ENCODE results near the gene TVP23C.
A peak's percentile ranks its signal among the peaks of the same experiment; 100 is the strongest.

The TVP23C gene

GRCh38 chr17:15494821-15495220 is 68.5 kb downstream of the TVP23C start:
- Histone ChIP-seq H3K4me2 (ENCODE audit: low read length) (no peak overlapping the region), H2AFZ (ENCODE audit: insufficient read depth, low read length, poor library complexity) (no peak overlapping the region), H3K79me2 (ENCODE audit: control insufficient read depth, insufficient read depth, low read length, poor library complexity) (no peaks in the 10 kb centered on the region), H3K18ac (ENCODE audit: low read length) (no peak overlapping the region), H2AK5ac (ENCODE audit: low read length) (no peak overlapping the region), H3K9ac (ENCODE audit: low read length) (no peak overlapping the region), H3K9me3 (ENCODE audit: insufficient read depth, low read depth, low read length) (no peaks in the 10 kb centered on the region), H3K27me3 (ENCODE audit: insufficient read depth, low read length) (no peaks in the 10 kb centered on the region), H3K4ac (ENCODE audit: low read depth, low read length) (no peak overlapping the region), H2BK5ac (ENCODE audit: low read depth, low read length, poor library complexity) (no peak overlapping the region), H3K14ac (ENCODE audit: low read length) (no peak overlapping the region), H2BK120ac (ENCODE audit: insufficient read depth, low read length, poor library complexity) (no peak overlapping the region), H4K12ac (ENCODE audit: low read depth, low read length) (no peak overlapping the region), H3K4me1 (ENCODE audit: control insufficient read depth in 1 of 2, insufficient read depth in 2 of 2, low read length in 2 of 2) (peaks cover 9 to 11% of the 10 kb centered on the region in 2 experiments), H2BK12ac (ENCODE audit: low read length) (no peak overlapping the region), H4K91ac (ENCODE audit: low read depth, low read length) (no peak overlapping the region), H4K8ac (ENCODE audit: low read depth, low read length) (no peak overlapping the region), H3K4me3 (ENCODE audit: low read depth, low read length) (no peak overlapping the region), H3K27ac (ENCODE audit: low read depth, low read length) (no peak overlapping the region), H3K23ac (ENCODE audit: low read length) (no peak overlapping the region), H3K79me1 (ENCODE audit: low read length) (peaks cover 7% of the 10 kb centered on the region), H3K36me3 (ENCODE audit: control insufficient read depth in 1 of 2, insufficient read depth in 2 of 2, low read length in 2 of 2) (peaks cover 16 to 17% of the 10 kb centered on the region in 2 experiments)
- no peak for DNase-seq

GRCh38 chr17:15493693-15494035 is 69.6 kb downstream of the TVP23C start:
- H4K8ac ChIP-seq (ENCODE audit: low read depth, low read length), result no peak overlapping the region
- H3K4ac ChIP-seq (ENCODE audit: low read depth, low read length), result no peak overlapping the region
- H3K14ac ChIP-seq (ENCODE audit: low read length), result no peak overlapping the region
- H3K18ac ChIP-seq (ENCODE audit: low read length), result no peak overlapping the region
- H3K9me3 ChIP-seq (ENCODE audit: insufficient read depth, low read depth, low read length), result no peaks in the 10 kb centered on the region
- no peak overlapping the region for H3K9ac ChIP-seq (ENCODE audit: low read length)
- no peak overlapping the region for H4K12ac ChIP-seq (ENCODE audit: low read depth, low read length)
- H3K23ac ChIP-seq (ENCODE audit: low read length), result no peak overlapping the region
- no peak for DNase-seq
- no peak overlapping the region for H3K4me3 ChIP-seq (ENCODE audit: low read depth, low read length)
- H2BK12ac ChIP-seq (ENCODE audit: low read length), result no peak overlapping the region
- no peak overlapping the region for H4K91ac ChIP-seq (ENCODE audit: low read depth, low read length)
- H3K79me1 ChIP-seq (ENCODE audit: low read length), result peaks cover 7% of the 10 kb centered on the region
- H3K27me3 ChIP-seq (ENCODE audit: insufficient read depth, low read length), result no peaks in the 10 kb centered on the region
- no peak overlapping the region for H2BK120ac ChIP-seq (ENCODE audit: insufficient read depth, low read length, poor library complexity)
- no peak overlapping the region for H3K27ac ChIP-seq (ENCODE audit: low read depth, low read length)
- no peaks in the 10 kb centered on the region for H3K79me2 ChIP-seq (ENCODE audit: control insufficient read depth, insufficient read depth, low read length, poor library complexity)
- H2BK5ac ChIP-seq (ENCODE audit: low read depth, low read length, poor library complexity), result no peak overlapping the region
- peaks cover 6 to 8% of the 10 kb centered on the region in 2 experiments for H3K36me3 ChIP-seq (ENCODE audit: control insufficient read depth in 1 of 2, insufficient read depth in 2 of 2, low read length in 2 of 2)
- no peak overlapping the region for H2AK5ac ChIP-seq (ENCODE audit: low read length)
- H3K4me1 ChIP-seq (ENCODE audit: control insufficient read depth in 1 of 2, insufficient read depth in 2 of 2, low read length in 2 of 2), result peaks cover 9 to 11% of the 10 kb centered on the region in 2 experiments
- no peak overlapping the region for H2AFZ ChIP-seq (ENCODE audit: insufficient read depth, low read length, poor library complexity)
- no CpG with 5 or more reads among the region's 1 CpG for WGBS (ENCODE audit: extremely low coverage, insufficient coverage, insufficient read length)
- H3K4me2 ChIP-seq (ENCODE audit: low read length), result no peak overlapping the region

DNA sequence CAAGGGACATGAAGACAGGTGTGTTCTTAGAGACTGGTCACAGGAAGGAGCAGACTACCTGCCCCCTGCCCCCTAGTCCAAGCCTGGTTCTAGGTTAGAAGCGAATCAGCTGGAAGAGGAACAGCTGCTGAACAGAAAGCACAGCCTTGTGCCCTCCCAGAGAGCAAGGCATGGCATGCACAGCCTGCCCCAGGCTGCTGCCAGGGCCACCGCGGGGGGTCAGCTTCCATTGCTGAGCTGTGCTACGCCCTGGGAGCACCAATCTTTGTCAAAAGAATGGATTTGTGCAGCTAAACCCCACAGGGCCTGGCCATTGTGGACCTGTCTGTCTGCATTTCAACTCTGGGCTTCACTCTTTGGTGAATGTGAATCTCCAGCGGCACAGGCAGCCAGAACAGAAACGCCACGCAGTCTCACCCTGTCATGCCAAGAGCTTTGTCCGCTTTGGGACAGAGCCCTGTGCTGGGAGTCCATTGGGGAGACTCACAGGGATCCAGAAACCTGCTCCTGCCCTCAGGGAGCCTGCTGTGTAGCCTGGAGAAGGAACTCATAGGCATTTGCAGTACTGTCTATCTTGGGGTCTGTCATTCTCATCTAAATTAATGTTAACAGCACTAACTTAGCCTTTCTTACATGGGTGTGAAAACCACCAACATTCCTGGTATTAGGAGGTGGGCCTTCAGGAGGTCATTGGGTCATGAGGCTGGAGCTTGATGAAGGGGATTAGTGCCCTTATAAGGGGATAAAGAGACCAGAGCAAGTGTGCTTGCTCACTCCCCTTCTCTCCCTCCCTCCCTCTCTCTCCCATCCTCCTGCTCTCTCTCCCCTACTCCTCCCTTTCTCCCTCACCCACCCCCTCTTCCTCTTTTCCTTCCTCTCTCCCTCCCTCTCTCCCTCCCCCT is 70.2 kb downstream of the TVP23C start:
- peaks cover 6 to 9% of the 10 kb centered on the region in 2 experiments for H3K36me3 ChIP-seq (ENCODE audit: control insufficient read depth in 1 of 2, insufficient read depth in 2 of 2, low read length in 2 of 2)
- H3K23ac ChIP-seq (ENCODE audit: low read length), result no peak overlapping the region
- no peak overlapping the region for H2BK5ac ChIP-seq (ENCODE audit: low read depth, low read length, poor library complexity)
- H2BK120ac ChIP-seq (ENCODE audit: insufficient read depth, low read length, poor library complexity), result no peak overlapping the region
- no peak overlapping the region for H4K12ac ChIP-seq (ENCODE audit: low read depth, low read length)
- no peak overlapping the region for H3K4ac ChIP-seq (ENCODE audit: low read depth, low read length)
- no peak overlapping the region for H2AK5ac ChIP-seq (ENCODE audit: low read length)
- no peaks in the 10 kb centered on the region for H3K79me2 ChIP-seq (ENCODE audit: control insufficient read depth, insufficient read depth, low read length, poor library complexity)
- WGBS (ENCODE audit: extremely low coverage, insufficient coverage, insufficient read length), result no CpG with 5 or more reads among the region's 8 CpGs
- DNase-seq, result peak in 1 of 2 donors; percentile 12
- no peak overlapping the region for H2AFZ ChIP-seq (ENCODE audit: insufficient read depth, low read length, poor library complexity)
- no peaks in the 10 kb centered on the region for H3K27me3 ChIP-seq (ENCODE audit: insufficient read depth, low read length)
- H3K4me2 ChIP-seq (ENCODE audit: low read length), result no peak overlapping the region
- H2BK12ac ChIP-seq (ENCODE audit: low read length), result no peak overlapping the region
- H4K8ac ChIP-seq (ENCODE audit: low read depth, low read length), result no peak overlapping the region
- H3K27ac ChIP-seq (ENCODE audit: low read depth, low read length), result no peak overlapping the region
- no peaks in the 10 kb centered on the region for H3K9me3 ChIP-seq (ENCODE audit: insufficient read depth, low read depth, low read length)
- H3K4me1 ChIP-seq (ENCODE audit: control insufficient read depth in 1 of 2, insufficient read depth in 2 of 2, low read length in 2 of 2), result peaks cover 9 to 11% of the 10 kb centered on the region in 2 experiments
- peaks cover 7% of the 10 kb centered on the region for H3K79me1 ChIP-seq (ENCODE audit: low read length)
- H4K91ac ChIP-seq (ENCODE audit: low read depth, low read length), result no peak overlapping the region
- no peak overlapping the region for H3K4me3 ChIP-seq (ENCODE audit: low read depth, low read length)
- H3K9ac ChIP-seq (ENCODE audit: low read length), result no peak overlapping the region
- H3K18ac ChIP-seq (ENCODE audit: low read length), result no peak overlapping the region
- no peak overlapping the region for H3K14ac ChIP-seq (ENCODE audit: low read length)

DNA sequence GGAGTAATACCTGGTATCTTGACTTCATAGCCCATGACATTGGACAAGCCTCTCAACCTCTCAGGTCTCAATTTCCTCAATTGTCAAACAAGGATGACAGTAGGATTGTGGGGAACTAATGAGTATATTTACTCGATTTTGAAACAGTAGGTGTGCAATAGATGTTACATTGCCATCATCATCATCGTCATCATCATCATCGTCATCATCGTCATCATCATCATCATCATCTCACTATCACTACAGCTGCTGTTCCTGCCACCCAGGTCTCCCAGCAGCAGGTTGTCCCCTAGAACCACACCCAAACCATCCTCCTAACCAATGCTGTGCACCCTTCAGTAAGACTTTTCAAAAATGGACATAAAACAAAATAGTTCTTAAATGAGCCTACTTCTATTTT is 71.1 kb downstream of the TVP23C start:
- Histone ChIP-seq H2BK5ac (ENCODE audit: low read depth, low read length, poor library complexity) (no peak overlapping the region), H2AFZ (ENCODE audit: insufficient read depth, low read length, poor library complexity) (no peak overlapping the region), H3K79me1 (ENCODE audit: low read length) (peaks cover 7% of the 10 kb centered on the region), H3K9ac (ENCODE audit: low read length) (no peak overlapping the region), H2AK5ac (ENCODE audit: low read length) (no peak overlapping the region), H3K14ac (ENCODE audit: low read length) (no peak overlapping the region), H4K12ac (ENCODE audit: low read depth, low read length) (no peak overlapping the region), H3K27ac (ENCODE audit: low read depth, low read length) (no peak overlapping the region), H3K79me2 (ENCODE audit: control insufficient read depth, insufficient read depth, low read length, poor library complexity) (no peaks in the 10 kb centered on the region), H3K23ac (ENCODE audit: low read length) (no peak overlapping the region), H3K9me3 (ENCODE audit: insufficient read depth, low read depth, low read length) (no peaks in the 10 kb centered on the region), H3K4me1 (ENCODE audit: control insufficient read depth in 1 of 2, insufficient read depth in 2 of 2, low read length in 2 of 2) (peaks cover 9 to 11% of the 10 kb centered on the region in 2 experiments), H4K8ac (ENCODE audit: low read depth, low read length) (no peak overlapping the region), H3K36me3 (ENCODE audit: control insufficient read depth in 1 of 2, insufficient read depth in 2 of 2, low read length in 2 of 2) (peaks cover 9 to 10% of the 10 kb centered on the region in 2 experiments), H3K27me3 (ENCODE audit: insufficient read depth, low read length) (no peaks in the 10 kb centered on the region), H2BK12ac (ENCODE audit: low read length) (no peak overlapping the region), H3K4ac (ENCODE audit: low read depth, low read length) (no peak overlapping the region), H3K4me2 (ENCODE audit: low read length) (no peak overlapping the region), H4K91ac (ENCODE audit: low read depth, low read length) (no peak overlapping the region), H2BK120ac (ENCODE audit: insufficient read depth, low read length, poor library complexity) (no peak overlapping the region), H3K18ac (ENCODE audit: low read length) (no peak overlapping the region), H3K4me3 (ENCODE audit: low read depth, low read length) (no peak overlapping the region)
- DNase-seq, result no peak
- no CpG with 5 or more reads among the region's 4 CpGs for WGBS (ENCODE audit: extremely low coverage, insufficient coverage, insufficient read length)
